SH-SY5Y (cell line): ENCODE data around the gene ZNF835.

Experiments used
- GATA2 ChIP-seq: IDR thresholded peaks from 2 replicates; pipeline ENCODE4 v1.6.1; 2011; ENCODE audit warnings: mild to moderate bottlenecking, low read depth, low read length
- GATA3 ChIP-seq: IDR thresholded peaks from 2 replicates; pipeline ENCODE4 v1.6.1; 2011; ENCODE audit warnings: low read depth, mild to moderate bottlenecking, low read length, moderate library complexity

GRCh38 chr19:56690670-56691069 lies 19.1 kb upstream of the ZNF835 start:
- no peak for TF ChIP-seq GATA3
- no peak for TF ChIP-seq GATA2
